ENCODE data around the gene SLIT3. TPM values are rescaled to one million over a fixed set of nuclear protein-coding genes. Genes with fewer than 3 reads are reported as not detected.

SLIT3 gene
- total and polyA plus RNA-seq, 2 experiments from 2014 or later: 0.59 to 0.71 TPM

DNA sequence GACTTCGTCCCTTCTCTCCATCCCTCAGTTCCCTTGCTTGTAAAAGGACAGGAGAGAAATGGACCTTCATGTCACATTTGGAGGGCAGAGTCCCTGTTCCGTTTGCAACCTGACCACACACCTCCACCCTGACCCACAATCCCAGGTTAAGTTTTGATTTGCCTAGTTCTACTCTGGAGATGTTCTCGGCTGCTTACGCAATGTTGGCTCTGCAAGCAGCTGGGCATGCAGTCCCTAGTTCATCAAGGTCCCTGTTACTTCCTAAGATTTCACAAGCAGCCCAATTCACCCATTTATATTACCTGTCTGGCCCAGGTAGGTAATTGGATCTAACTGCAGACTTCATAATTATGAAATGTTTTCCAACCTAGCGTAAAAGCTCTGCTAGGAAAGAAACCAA, 28.8 kb downstream of the SLIT3 start:
- no peak overlapping the region; the same call in 1 of the 2 replicates for H3K27ac Mint-ChIP-seq
- no peaks in the 10 kb centered on the region for H3K9me3 Mint-ChIP-seq
- Histone ChIP-seq H3K36me3 (ENCODE audit: insufficient read depth) (no peaks in the 10 kb centered on the region), H3K4me2 (no peak overlapping the region), H3K79me2 (replicated peaks; ENCODE audit: insufficient read depth) (no peaks in the 10 kb centered on the region), H2AFZ (no peak overlapping the region), H3K4me1 (ENCODE audit: insufficient read depth) (no peaks in the 10 kb centered on the region), H3F3A (replicated peaks; ENCODE audit: low read depth) (no peaks in the 10 kb centered on the region), H3K27ac (ENCODE audit: low read depth) (no peak overlapping the region), H3K9me2 (ENCODE audit: insufficient read depth) (no peaks in the 10 kb centered on the region), H3K27me3 (ENCODE audit: insufficient read depth) (no peaks in the 10 kb centered on the region), H4K20me1 (replicated peaks; ENCODE audit: insufficient read depth) (no peaks in the 10 kb centered on the region), H3K4me3 (no peak overlapping the region)
- TF ChIP-seq, protein P1, sequence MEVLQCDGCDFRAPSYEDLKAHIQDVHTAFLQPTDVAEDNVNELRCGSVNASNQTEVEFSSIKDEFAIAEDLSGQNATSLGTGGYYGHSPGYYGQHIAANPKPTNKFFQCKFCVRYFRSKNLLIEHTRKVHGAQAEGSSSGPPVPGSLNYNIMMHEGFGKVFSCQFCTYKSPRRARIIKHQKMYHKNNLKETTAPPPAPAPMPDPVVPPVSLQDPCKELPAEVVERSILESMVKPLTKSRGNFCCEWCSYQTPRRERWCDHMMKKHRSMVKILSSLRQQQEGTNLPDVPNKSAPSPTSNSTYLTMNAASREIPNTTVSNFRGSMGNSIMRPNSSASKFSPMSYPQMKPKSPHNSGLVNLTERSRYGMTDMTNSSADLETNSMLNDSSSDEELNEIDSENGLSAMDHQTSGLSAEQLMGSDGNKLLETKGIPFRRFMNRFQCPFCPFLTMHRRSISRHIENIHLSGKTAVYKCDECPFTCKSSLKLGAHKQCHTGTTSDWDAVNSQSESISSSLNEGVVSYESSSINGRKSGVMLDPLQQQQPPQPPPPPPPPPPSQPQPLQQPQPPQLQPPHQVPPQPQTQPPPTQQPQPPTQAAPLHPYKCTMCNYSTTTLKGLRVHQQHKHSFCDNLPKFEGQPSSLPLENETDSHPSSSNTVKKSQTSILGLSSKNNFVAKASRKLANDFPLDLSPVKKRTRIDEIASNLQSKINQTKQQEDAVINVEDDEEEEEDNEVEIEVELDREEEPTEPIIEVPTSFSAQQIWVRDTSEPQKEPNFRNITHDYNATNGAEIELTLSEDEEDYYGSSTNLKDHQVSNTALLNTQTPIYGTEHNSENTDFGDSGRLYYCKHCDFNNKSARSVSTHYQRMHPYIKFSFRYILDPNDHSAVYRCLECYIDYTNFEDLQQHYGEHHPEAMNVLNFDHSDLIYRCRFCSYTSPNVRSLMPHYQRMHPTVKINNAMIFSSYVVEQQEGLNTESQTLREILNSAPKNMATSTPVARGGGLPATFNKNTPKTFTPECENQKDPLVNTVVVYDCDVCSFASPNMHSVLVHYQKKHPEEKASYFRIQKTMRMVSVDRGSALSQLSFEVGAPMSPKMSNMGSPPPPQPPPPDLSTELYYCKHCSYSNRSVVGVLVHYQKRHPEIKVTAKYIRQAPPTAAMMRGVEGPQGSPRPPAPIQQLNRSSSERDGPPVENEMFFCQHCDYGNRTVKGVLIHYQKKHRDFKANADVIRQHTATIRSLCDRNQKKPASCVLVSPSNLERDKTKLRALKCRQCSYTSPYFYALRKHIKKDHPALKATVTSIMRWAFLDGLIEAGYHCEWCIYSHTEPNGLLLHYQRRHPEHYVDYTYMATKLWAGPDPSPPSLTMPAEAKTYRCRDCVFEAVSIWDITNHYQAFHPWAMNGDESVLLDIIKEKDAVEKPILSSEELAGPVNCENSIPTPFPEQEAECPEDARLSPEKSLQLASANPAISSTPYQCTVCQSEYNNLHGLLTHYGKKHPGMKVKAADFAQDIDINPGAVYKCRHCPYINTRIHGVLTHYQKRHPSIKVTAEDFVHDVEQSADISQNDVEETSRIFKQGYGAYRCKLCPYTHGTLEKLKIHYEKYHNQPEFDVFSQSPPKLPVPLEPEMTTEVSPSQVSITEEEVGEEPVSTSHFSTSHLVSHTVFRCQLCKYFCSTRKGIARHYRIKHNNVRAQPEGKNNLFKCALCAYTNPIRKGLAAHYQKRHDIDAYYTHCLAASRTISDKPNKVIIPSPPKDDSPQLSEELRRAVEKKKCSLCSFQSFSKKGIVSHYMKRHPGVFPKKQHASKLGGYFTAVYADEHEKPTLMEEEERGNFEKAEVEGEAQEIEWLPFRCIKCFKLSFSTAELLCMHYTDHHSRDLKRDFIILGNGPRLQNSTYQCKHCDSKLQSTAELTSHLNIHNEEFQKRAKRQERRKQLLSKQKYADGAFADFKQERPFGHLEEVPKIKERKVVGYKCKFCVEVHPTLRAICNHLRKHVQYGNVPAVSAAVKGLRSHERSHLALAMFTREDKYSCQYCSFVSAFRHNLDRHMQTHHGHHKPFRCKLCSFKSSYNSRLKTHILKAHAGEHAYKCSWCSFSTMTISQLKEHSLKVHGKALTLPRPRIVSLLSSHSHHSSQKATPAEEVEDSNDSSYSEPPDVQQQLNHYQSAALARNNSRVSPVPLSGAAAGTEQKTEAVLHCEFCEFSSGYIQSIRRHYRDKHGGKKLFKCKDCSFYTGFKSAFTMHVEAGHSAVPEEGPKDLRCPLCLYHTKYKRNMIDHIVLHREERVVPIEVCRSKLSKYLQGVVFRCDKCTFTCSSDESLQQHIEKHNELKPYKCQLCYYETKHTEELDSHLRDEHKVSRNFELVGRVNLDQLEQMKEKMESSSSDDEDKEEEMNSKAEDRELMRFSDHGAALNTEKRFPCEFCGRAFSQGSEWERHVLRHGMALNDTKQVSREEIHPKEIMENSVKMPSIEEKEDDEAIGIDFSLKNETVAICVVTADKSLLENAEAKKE (CRISPR knock-in tag; IDR thresholded peaks at IDR 0.05): no peak
- TF ChIP-seq EZH2 (IDR thresholded peaks at IDR 0.05; ENCODE audit: low read depth, unreplicated experiment): no peak
- TF ChIP-seq CREB1 (CRISPR knock-in tag; IDR thresholded peaks at IDR 0.05; ENCODE audit: low read depth): no peak
- no peak for TF ChIP-seq NANOG (IDR thresholded peaks at IDR 0.05; ENCODE audit: borderline replicate concordance)
- TF ChIP-seq, protein P2, sequence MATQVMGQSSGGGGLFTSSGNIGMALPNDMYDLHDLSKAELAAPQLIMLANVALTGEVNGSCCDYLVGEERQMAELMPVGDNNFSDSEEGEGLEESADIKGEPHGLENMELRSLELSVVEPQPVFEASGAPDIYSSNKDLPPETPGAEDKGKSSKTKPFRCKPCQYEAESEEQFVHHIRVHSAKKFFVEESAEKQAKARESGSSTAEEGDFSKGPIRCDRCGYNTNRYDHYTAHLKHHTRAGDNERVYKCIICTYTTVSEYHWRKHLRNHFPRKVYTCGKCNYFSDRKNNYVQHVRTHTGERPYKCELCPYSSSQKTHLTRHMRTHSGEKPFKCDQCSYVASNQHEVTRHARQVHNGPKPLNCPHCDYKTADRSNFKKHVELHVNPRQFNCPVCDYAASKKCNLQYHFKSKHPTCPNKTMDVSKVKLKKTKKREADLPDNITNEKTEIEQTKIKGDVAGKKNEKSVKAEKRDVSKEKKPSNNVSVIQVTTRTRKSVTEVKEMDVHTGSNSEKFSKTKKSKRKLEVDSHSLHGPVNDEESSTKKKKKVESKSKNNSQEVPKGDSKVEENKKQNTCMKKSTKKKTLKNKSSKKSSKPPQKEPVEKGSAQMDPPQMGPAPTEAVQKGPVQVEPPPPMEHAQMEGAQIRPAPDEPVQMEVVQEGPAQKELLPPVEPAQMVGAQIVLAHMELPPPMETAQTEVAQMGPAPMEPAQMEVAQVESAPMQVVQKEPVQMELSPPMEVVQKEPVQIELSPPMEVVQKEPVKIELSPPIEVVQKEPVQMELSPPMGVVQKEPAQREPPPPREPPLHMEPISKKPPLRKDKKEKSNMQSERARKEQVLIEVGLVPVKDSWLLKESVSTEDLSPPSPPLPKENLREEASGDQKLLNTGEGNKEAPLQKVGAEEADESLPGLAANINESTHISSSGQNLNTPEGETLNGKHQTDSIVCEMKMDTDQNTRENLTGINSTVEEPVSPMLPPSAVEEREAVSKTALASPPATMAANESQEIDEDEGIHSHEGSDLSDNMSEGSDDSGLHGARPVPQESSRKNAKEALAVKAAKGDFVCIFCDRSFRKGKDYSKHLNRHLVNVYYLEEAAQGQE (IDR thresholded peaks at IDR 0.05; ENCODE audit: unreplicated experiment): no peak
- no peak for TF ChIP-seq EZH2phosphoT487 (IDR thresholded peaks at IDR 0.05; ENCODE audit: unreplicated experiment)
- TF ChIP-seq ZNF114 (CRISPR knock-in tag; IDR thresholded peaks at IDR 0.05): no peak
- no peak for TF ChIP-seq ZNF331 (CRISPR knock-in tag; IDR thresholded peaks at IDR 0.05; ENCODE audit: low read depth)
- no peak for TF ChIP-seq POLR2AphosphoS5 (IDR thresholded peaks at IDR 0.05; ENCODE audit: low read depth)
- no peak for TF ChIP-seq JUNB (IDR thresholded peaks at IDR 0.05; ENCODE audit: unreplicated experiment)
- TF ChIP-seq, protein P3, sequence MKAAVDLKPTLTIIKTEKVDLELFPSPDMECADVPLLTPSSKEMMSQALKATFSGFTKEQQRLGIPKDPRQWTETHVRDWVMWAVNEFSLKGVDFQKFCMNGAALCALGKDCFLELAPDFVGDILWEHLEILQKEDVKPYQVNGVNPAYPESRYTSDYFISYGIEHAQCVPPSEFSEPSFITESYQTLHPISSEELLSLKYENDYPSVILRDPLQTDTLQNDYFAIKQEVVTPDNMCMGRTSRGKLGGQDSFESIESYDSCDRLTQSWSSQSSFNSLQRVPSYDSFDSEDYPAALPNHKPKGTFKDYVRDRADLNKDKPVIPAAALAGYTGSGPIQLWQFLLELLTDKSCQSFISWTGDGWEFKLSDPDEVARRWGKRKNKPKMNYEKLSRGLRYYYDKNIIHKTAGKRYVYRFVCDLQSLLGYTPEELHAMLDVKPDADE (IDR thresholded peaks at IDR 0.05): no peak
- TF ChIP-seq, protein P4, sequence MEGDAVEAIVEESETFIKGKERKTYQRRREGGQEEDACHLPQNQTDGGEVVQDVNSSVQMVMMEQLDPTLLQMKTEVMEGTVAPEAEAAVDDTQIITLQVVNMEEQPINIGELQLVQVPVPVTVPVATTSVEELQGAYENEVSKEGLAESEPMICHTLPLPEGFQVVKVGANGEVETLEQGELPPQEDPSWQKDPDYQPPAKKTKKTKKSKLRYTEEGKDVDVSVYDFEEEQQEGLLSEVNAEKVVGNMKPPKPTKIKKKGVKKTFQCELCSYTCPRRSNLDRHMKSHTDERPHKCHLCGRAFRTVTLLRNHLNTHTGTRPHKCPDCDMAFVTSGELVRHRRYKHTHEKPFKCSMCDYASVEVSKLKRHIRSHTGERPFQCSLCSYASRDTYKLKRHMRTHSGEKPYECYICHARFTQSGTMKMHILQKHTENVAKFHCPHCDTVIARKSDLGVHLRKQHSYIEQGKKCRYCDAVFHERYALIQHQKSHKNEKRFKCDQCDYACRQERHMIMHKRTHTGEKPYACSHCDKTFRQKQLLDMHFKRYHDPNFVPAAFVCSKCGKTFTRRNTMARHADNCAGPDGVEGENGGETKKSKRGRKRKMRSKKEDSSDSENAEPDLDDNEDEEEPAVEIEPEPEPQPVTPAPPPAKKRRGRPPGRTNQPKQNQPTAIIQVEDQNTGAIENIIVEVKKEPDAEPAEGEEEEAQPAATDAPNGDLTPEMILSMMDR (conservative IDR thresholded peaks at IDR 0.05; ENCODE audit: low read depth in 2 of 2): no peak
- no peak for TF ChIP-seq STAT1 (IDR thresholded peaks at IDR 0.05; ENCODE audit: unreplicated experiment)
- no peak for ATAC-seq
- H3K4me3 Mint-ChIP-seq: no peak overlapping the region
- H3K27me3 Mint-ChIP-seq (ENCODE audit: insufficient read depth, low read depth, poor library complexity): peaks cover 3% of the 10 kb centered on the region
- DNase-seq (ENCODE audit: low spot score): no peak
- peaks cover 6% of the 10 kb centered on the region; the same call in 2 of the 3 replicates for H3K4me1 Mint-ChIP-seq
- no peaks in the 10 kb centered on the region for H3K36me3 Mint-ChIP-seq (ENCODE audit: low read depth)

Data from GM23338 (cell line).